ENCODE results near the gene MINDY1. TPM values are rescaled to one million over a fixed set of nuclear protein-coding genes. Genes with fewer than 3 reads are reported as not detected.

Gene MINDY1
- total RNA-seq, 4 donors from 2014 or later: 50.9 to 103 (median 90.4) TPM

- peak; percentile 54 to 56 for DNase-seq
- H3K4me1 ChIP-seq: peaks cover 41 to 55% of the 10 kb centered on the region in 2 donors
- H3K4me3 ChIP-seq (replicated peaks in 1 of 3): peak overlapping the region; percentile 13 to 83 (median 71)
- no peak for TF ChIP-seq CTCF (IDR thresholded peaks at IDR 0.05)
- no peak for TF ChIP-seq POLR2A (IDR thresholded peaks at IDR 0.05)
- intact Hi-C loops (cut with DNase I): no loop called here
- 0 to 2% methylated on average over 1 to 13 of the region's 67 CpGs for WGBS, 2 donors
- peak overlapping the region; percentile 89 to 94 (median 92) for H3K27ac ChIP-seq
- H3K9me3 ChIP-seq: no peaks in the 10 kb centered on the region
- no peaks in the 10 kb centered on the region for H3K27me3 ChIP-seq
- peaks cover 0 to under 1% of the 10 kb centered on the region in 2 donors for H3K36me3 ChIP-seq
These were observed 32.7 kb downstream of the MINDY1 start for GRCh38 chr1:150973836-150974579.

GRCh38 chr1:150973258-150973835 is 33.4 kb downstream of the MINDY1 start:
- H3K4me3 ChIP-seq (replicated peaks in 1 of 3): peak overlapping the region; percentile 13 to 83 (median 71)
- H3K27ac ChIP-seq: peak overlapping the region; percentile 89 to 94 (median 92)
- peaks cover 40 to 51% of the 10 kb centered on the region in 2 donors for H3K4me1 ChIP-seq
- TF ChIP-seq POLR2A (IDR thresholded peaks at IDR 0.05) (no peak), CTCF (IDR thresholded peaks at IDR 0.05) (no peak)
- H3K27me3 ChIP-seq: no peaks in the 10 kb centered on the region
- peaks cover 6 to 7% of the 10 kb centered on the region in 2 donors for H3K36me3 ChIP-seq
- intact Hi-C loops (cut with DNase I): no loop called here
- WGBS, 2 donors: 9 to 21% methylated on average over 8 to 10 of the region's 15 CpGs
- peak; percentile 28 to 31 for DNase-seq
- no peaks in the 10 kb centered on the region for H3K9me3 ChIP-seq

GRCh38 chr1:150972417-150972940 is 34.2 kb downstream of the MINDY1 start:
- Histone ChIP-seq H3K27ac (peak overlapping the region; percentile 89 to 94 (median 92)), H3K4me1 (peaks cover 40 to 44% of the 10 kb centered on the region in 2 donors), H3K27me3 (no peaks in the 10 kb centered on the region), H3K4me3 (replicated peaks in 1 of 3) (peak overlapping the region in 1 of 3 donors; percentile 83), H3K36me3 (peaks cover 15 to 16% of the 10 kb centered on the region in 2 donors), H3K9me3 (no peaks in the 10 kb centered on the region)
- intact Hi-C loops (cut with DNase I): no loop called here
- TF ChIP-seq POLR2A (IDR thresholded peaks at IDR 0.05) (no peak), CTCF (IDR thresholded peaks at IDR 0.05) (no peak)
- 34 to 53% methylated on average over 4 of the region's 4 CpGs for WGBS, 2 donors
- peak; percentile 64 to 66 for DNase-seq

- H3K9me3 ChIP-seq: no peaks in the 10 kb centered on the region
- peak in 1 of 2 donors; percentile 24 for TF ChIP-seq POLR2A (IDR thresholded peaks at IDR 0.05)
- no peak for TF ChIP-seq CTCF (IDR thresholded peaks at IDR 0.05)
- peak overlapping the region in 1 of 3 donors; percentile 83 for H3K4me3 ChIP-seq (replicated peaks in 1 of 3)
- WGBS, 2 donors: 66 to 74% methylated on average over 3 to 6 of the region's 6 CpGs
- peak overlapping the region; percentile 89 to 94 (median 92) for H3K27ac ChIP-seq
- peaks cover 22% of the 10 kb centered on the region in 2 donors for H3K36me3 ChIP-seq
- DNase-seq: peak; percentile 75 to 77
- intact Hi-C loops (cut with DNase I): no loop called here
- H3K27me3 ChIP-seq: no peaks in the 10 kb centered on the region
- peaks cover 38 to 40% of the 10 kb centered on the region in 2 donors for H3K4me1 ChIP-seq
These were observed 34.9 kb downstream of the MINDY1 start for GRCh38 chr1:150971583-150972416.

Measured in thyroid gland (tissue), 4 donors.